GM12801 (cell line): ENCODE measurements around the gene H6PD.

ENCODE experiments used
- TF ChIP-seq, protein P1 (sequence below): IDR thresholded peaks from one replicate; pipeline ENCODE4 v1.5.1; 2011; ENCODE audit warnings: control low read depth; ENCODE audit not compliant: insufficient read length; ENCODE audit errors: extremely low read depth

Gene H6PD

DNA sequence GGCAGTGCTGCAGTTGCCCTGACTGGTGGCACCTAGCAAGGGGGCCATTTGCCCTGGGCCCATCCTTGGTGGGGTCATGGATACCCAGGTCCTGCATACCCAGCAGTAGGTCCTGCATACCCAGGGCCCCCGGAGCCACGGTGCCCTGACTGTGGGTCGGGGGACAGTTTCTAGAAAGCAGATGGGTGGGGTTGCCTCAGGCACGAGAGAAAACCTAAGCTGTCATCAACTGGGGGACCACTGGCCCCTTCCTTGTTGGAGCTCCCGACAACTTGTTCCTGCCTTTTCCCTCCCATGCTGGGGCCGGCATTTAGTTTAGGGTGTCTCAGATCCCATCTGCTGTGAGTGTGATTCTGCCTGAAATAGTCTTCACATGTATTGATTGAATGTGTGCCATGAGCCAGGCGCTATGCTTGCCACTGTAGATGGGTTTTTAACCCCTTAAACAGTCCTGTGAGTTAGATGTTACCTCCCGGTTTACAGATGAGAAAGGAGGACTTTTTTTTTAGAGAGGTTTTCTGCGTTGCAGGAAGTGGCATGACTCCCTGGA is 73.7 kb downstream of the H6PD start:
- TF ChIP-seq, protein P1, sequence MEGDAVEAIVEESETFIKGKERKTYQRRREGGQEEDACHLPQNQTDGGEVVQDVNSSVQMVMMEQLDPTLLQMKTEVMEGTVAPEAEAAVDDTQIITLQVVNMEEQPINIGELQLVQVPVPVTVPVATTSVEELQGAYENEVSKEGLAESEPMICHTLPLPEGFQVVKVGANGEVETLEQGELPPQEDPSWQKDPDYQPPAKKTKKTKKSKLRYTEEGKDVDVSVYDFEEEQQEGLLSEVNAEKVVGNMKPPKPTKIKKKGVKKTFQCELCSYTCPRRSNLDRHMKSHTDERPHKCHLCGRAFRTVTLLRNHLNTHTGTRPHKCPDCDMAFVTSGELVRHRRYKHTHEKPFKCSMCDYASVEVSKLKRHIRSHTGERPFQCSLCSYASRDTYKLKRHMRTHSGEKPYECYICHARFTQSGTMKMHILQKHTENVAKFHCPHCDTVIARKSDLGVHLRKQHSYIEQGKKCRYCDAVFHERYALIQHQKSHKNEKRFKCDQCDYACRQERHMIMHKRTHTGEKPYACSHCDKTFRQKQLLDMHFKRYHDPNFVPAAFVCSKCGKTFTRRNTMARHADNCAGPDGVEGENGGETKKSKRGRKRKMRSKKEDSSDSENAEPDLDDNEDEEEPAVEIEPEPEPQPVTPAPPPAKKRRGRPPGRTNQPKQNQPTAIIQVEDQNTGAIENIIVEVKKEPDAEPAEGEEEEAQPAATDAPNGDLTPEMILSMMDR = no peak

DNA sequence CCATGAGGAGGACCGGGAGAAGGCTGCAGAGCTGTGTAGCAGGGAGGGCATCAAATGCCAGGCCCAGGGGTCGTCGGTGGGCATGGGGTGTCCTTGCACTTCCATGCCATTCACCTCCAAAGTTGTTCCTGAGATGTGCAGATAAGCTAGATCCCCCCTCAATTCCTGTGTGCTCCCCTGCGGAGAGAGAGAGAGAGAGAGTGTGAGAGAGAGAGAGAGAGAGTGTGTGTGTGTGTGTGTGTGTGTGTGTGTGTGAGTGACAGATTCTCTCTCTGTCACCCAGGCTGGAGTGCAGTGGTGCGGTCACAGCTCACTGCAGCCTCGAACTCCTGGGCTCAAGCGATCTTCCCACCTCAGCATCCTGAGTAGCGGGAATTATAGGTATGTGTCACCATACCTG is 74.5 kb downstream of the H6PD start:
- TF ChIP-seq, protein P1 = no peak

DNA sequence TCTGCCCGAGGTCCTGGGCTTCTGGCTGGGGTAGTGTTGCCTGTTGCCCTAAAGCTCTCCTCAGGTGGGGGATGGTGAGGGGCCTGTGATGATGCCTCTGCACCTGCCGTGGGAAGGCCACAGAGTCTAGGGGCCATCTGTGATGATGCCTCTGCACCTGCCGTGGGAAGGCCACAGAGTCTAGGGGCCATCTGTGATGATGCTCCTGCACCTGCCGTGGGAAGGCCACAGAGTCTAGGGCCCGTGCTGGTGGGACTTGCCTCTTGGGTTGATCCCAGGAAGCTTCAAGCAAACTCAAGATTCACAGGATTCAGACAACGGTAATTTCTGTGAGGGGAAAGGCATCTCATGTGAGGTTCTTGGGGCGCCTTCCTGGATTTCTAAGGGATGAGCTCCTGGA is 75.4 kb downstream of the H6PD start:
- TF ChIP-seq, protein P1 = no peak

DNA sequence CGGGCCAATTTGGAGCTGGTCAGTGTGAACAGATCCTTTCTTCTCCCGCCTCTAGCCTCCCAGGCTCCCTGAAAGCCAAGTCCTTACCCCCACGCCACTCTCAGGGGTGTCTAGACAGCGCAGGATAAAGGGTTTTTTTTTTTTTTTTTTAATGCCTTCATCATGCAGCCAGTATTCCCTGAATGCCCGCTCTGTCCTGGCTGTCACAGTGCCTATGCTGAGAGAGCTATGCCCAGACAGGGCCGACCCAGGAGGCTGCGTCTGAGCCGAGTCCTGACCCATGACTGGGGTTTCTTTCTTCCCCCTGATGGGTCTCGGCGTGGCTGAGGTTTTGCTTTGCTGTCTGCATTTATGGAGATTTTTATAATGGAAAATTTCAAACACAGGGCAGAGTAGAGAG is 76.5 kb downstream of the H6PD start:
- TF ChIP-seq, protein P1 = no peak

DNA sequence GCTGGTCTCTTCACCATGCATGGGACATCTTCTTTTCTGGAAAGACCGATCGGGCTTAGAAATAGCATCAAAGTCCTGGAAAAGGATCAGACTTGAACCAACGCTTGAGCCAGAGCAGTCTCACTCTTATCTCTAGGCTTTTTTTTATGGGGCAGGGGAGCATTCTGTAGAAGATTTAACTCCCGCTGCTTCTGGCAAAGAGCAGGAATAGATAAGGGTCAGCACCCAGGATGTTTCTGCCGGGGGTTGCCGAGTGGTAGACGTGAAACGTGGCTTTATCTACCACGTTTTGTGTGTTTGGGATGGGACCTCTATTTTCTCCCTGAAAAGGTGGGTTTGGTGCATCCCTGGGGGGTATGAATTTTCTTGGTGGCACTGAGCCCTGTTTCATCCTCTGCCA is 76.9 kb downstream of the H6PD start:
- TF ChIP-seq, protein P1 = no peak

DNA sequence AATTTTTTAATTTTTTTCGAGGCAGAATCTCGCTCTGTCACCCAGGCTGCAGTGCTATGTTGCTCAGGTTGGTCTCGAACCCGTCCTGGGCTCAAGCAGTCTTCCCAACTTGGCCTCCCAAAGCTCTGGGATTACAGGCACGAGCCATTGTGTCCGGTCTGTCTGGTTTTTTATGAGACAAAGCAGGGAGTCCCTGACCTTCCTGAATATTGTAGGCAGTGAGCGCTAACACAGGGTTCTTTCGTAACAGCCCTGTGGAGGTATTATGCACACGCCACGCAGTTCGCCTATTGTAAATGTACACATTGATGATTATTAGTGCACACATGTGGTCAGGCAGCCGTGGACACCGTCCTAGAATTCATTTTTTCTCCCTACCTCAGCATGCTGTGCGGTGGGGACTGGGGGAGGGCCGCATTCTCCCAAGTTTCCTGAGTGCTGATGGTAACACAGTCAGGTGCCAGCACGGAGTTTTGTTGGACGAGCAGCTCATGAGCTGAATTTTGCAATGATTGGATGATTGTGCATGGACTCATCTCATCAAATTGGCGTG is 77.7 kb downstream of the H6PD start:
- TF ChIP-seq, protein P1 = no peak

DNA sequence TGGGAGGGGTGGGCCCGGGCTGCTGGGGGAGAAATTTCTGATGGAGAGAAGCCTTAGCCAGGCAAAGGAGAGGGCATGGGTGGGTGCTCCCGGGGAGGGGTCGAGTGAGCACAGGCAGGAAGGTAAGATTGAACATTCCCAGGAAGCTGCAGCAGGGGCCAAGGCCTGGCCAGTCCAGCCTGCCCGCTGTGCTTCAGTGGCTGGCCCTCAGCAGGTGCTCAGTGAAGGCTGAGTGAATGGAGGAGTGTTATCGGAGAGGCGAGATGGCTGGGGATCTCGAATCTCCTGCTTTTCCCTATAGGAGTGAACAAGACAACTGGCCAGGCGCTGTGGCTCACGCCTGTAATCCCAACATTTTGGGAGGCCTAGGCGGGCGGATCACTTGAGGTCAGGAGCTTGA is 79.0 kb downstream of the H6PD start:
- TF ChIP-seq, protein P1 = no peak
